Choroid plexus epithelial cell (primary cell): ENCODE results near the gene ASTN1.
A peak's percentile ranks its signal among the peaks of the same experiment; 100 is the strongest.

Experiments used
- DNase-seq: peaks from one replicate; pipeline ENCODE4 v3.0.0-alpha.2; 2010; ENCODE audit warnings: low read depth
- H3K4me3 ChIP-seq: 2 replicates; pipeline ENCODE4 v1.5.1; 2011; ENCODE audit warnings: low read depth, mild to moderate bottlenecking, control low read depth, low read length, moderate library complexity
- CTCF ChIP-seq: conservative IDR thresholded peaks from 2 replicates; pipeline ENCODE4 v1.5.1; 2011; ENCODE audit warnings: low read depth, mild to moderate bottlenecking, control low read depth, inconsistent platforms, low read length, moderate library complexity

ASTN1 gene

GRCh38 chr1:177164380-177165068 lies at the start of gene ASTN1:
TSS of gene ASTN1 (minus strand) at chr1:177164712. CDS start at chr1:177164676, 36 bp downstream.
- DNase-seq = no peak
- no peak within 1 kb of the TSS for H3K4me3 ChIP-seq
- no peak for TF ChIP-seq CTCF

- no peak for DNase-seq
- TF ChIP-seq CTCF = no peak
- H3K4me3 ChIP-seq = no peak overlapping the region
Measured at GRCh38 chr1:177211231-177211630, 46.7 kb upstream of the ASTN1 start.

- TF ChIP-seq CTCF = no peak
- no peak overlapping the region for H3K4me3 ChIP-seq
- DNase-seq = no peak
Measured at GRCh38 chr1:177210071-177210470, 45.6 kb upstream of the ASTN1 start.

- peak; percentile 92 for DNase-seq
- no peak for TF ChIP-seq CTCF
- no peak overlapping the region for H3K4me3 ChIP-seq
Measured at GRCh38 chr1:177209357-177209756, 44.8 kb upstream of the ASTN1 start.

- H3K4me3 ChIP-seq = no peak overlapping the region
- no peak for TF ChIP-seq CTCF
- no peak for DNase-seq
Measured at GRCh38 chr1:177208920-177209319, 44.4 kb upstream of the ASTN1 start.

GRCh38 chr1:177206831-177207355 lies 42.4 kb upstream of the ASTN1 start:
- TF ChIP-seq CTCF = no peak
- no peak overlapping the region for H3K4me3 ChIP-seq
- no peak for DNase-seq

GRCh38 chr1:177200290-177200689 lies 35.8 kb upstream of the ASTN1 start:
- no peak overlapping the region for H3K4me3 ChIP-seq
- DNase-seq = no peak
- no peak for TF ChIP-seq CTCF
